ENCODE data around the gene RCAN1. TPM values are rescaled to one million over a fixed set of nuclear protein-coding genes. Genes with fewer than 3 reads are reported as not detected.

Gene RCAN1
- polyA plus RNA-seq, 1 donor (not counting 4 experiments of a cell fraction or from before 2014, with no cell fraction given), result 21.3 TPM

GRCh38 chr21:34580181-34580700, 34.7 kb downstream of the RCAN1 start:
- dilution Hi-C loops (cut with MboI; ENCODE audit: extremely low pct_ligation_motif_present, low sequenced_read_pairs), result no loop called here
- no peaks in the 10 kb centered on the region for H3K79me2 ChIP-seq (ENCODE audit: control insufficient read depth, insufficient read depth, low read length)
- DNase-seq (ENCODE audit: low read depth, low spot score) (no peak), FAIRE-seq (peak; percentile 79)
- peak overlapping the region; percentile 39 for H3K27ac ChIP-seq (ENCODE audit: control insufficient read depth, insufficient read depth, low read length)
- peak overlapping the region; percentile 26 for H3K4me2 ChIP-seq (ENCODE audit: control insufficient read depth, extremely low read depth, insufficient read depth, low read depth, low read length)
- H2AFZ ChIP-seq (ENCODE audit: control insufficient read depth, low read length), result no peak overlapping the region
- H4K20me1 ChIP-seq (ENCODE audit: control insufficient read depth, extremely low read depth, insufficient read depth, low read length), result no peaks in the 10 kb centered on the region
- H3K4me1 ChIP-seq (ENCODE audit: control insufficient read depth, extremely low read depth, insufficient read depth, low read length), result peaks cover 40% of the 10 kb centered on the region
- H3K9me1 ChIP-seq (ENCODE audit: control insufficient read depth, extremely low read depth, insufficient read depth, low read length), result no peaks in the 10 kb centered on the region
- H3K4me3 ChIP-seq (ENCODE audit: control insufficient read depth in 2 of 3, extremely low read depth in 1 of 3, insufficient read depth in 2 of 3, low read depth in 1 of 3, low read length in 3 of 3), result no peak overlapping the region
- H3K9me3 ChIP-seq (ENCODE audit: control insufficient read depth, low read depth, low read length), result no peaks in the 10 kb centered on the region
- H3K36me3 ChIP-seq (ENCODE audit: control insufficient read depth in 2 of 2, extremely low read depth in 1 of 2, insufficient read depth in 2 of 2, low read length in 2 of 2), result no peaks in the 10 kb centered on the region
- no peak for TF ChIP-seq CTCF (optimal IDR thresholded peaks at IDR 0.05 in 1 of 3, IDR thresholded peaks at IDR 0.05 in 1 of 3, conservative IDR thresholded peaks at IDR 0.05 in 1 of 3; ENCODE audit: extremely low read depth in 1 of 3, insufficient read depth in 2 of 3, low read length in 3 of 3)
- no peak for TF ChIP-seq EZH2 (IDR thresholded peaks at IDR 0.05; ENCODE audit: low read length)
- H3K9ac ChIP-seq (ENCODE audit: control insufficient read depth, extremely low read depth, insufficient read depth, low read length), result no peak overlapping the region
- no peaks in the 10 kb centered on the region for H3K27me3 ChIP-seq (ENCODE audit: control insufficient read depth, extremely low read depth, insufficient read depth, low read length)

GRCh38 chr21:34579411-34579810, 35.5 kb downstream of the RCAN1 start:
- DNase-seq (ENCODE audit: low read depth, low spot score), result no peak
- peaks cover 37% of the 10 kb centered on the region for H3K4me1 ChIP-seq (ENCODE audit: control insufficient read depth, extremely low read depth, insufficient read depth, low read length)
- H3K27ac ChIP-seq (ENCODE audit: control insufficient read depth, insufficient read depth, low read length), result peak overlapping the region; percentile 39
- H3K4me2 ChIP-seq (ENCODE audit: control insufficient read depth, extremely low read depth, insufficient read depth, low read depth, low read length), result no peak overlapping the region
- H3K9ac ChIP-seq (ENCODE audit: control insufficient read depth, extremely low read depth, insufficient read depth, low read length), result no peak overlapping the region
- no peaks in the 10 kb centered on the region for H3K9me3 ChIP-seq (ENCODE audit: control insufficient read depth, low read depth, low read length)
- no peaks in the 10 kb centered on the region for H3K27me3 ChIP-seq (ENCODE audit: control insufficient read depth, extremely low read depth, insufficient read depth, low read length)
- no peaks in the 10 kb centered on the region for H4K20me1 ChIP-seq (ENCODE audit: control insufficient read depth, extremely low read depth, insufficient read depth, low read length)
- dilution Hi-C loops (cut with MboI; ENCODE audit: extremely low pct_ligation_motif_present, low sequenced_read_pairs), result no loop called here
- no peaks in the 10 kb centered on the region for H3K36me3 ChIP-seq (ENCODE audit: control insufficient read depth in 2 of 2, extremely low read depth in 1 of 2, insufficient read depth in 2 of 2, low read length in 2 of 2)
- no peaks in the 10 kb centered on the region for H3K9me1 ChIP-seq (ENCODE audit: control insufficient read depth, extremely low read depth, insufficient read depth, low read length)
- no peak for FAIRE-seq
- TF ChIP-seq EZH2 (IDR thresholded peaks at IDR 0.05; ENCODE audit: low read length), result no peak
- TF ChIP-seq CTCF (optimal IDR thresholded peaks at IDR 0.05 in 1 of 3, IDR thresholded peaks at IDR 0.05 in 1 of 3, conservative IDR thresholded peaks at IDR 0.05 in 1 of 3; ENCODE audit: extremely low read depth in 1 of 3, insufficient read depth in 2 of 3, low read length in 3 of 3), result no peak
- no peak overlapping the region for H3K4me3 ChIP-seq (ENCODE audit: control insufficient read depth in 2 of 3, extremely low read depth in 1 of 3, insufficient read depth in 2 of 3, low read depth in 1 of 3, low read length in 3 of 3)
- no peak overlapping the region for H2AFZ ChIP-seq (ENCODE audit: control insufficient read depth, low read length)
- H3K79me2 ChIP-seq (ENCODE audit: control insufficient read depth, insufficient read depth, low read length), result no peaks in the 10 kb centered on the region
